NCI-H526 treated with DMSO at 0.1 percent for 48 hours (cell line): ENCODE measurements around the gene HDAC4.

Source experiments
- DNase-seq: peaks from one replicate; lab custom pipeline; 2025; lab: John Stamatoyannopoulos, UW

The HDAC4 gene

GRCh38 chr2:239308661-239309397 is 92.0 kb downstream of the HDAC4 start:
- no peak for DNase-seq

- DNase-seq: no peak
These were observed 92.8 kb downstream of the HDAC4 start for GRCh38 chr2:239307921-239308613.

GRCh38 chr2:239307221-239307569 is 93.6 kb downstream of the HDAC4 start:
- DNase-seq: no peak

- no peak for DNase-seq
These were observed 94.3 kb downstream of the HDAC4 start for GRCh38 chr2:239306274-239307220.

GRCh38 chr2:239305771-239306170 is 95.0 kb downstream of the HDAC4 start:
- no peak for DNase-seq

- no peak for DNase-seq
These were observed 95.6 kb downstream of the HDAC4 start for GRCh38 chr2:239305222-239305575.

GRCh38 chr2:239304533-239305221 is 96.1 kb downstream of the HDAC4 start:
- no peak for DNase-seq

- DNase-seq: no peak
These were observed 96.9 kb downstream of the HDAC4 start for GRCh38 chr2:239303711-239304532.

- no peak for DNase-seq
These were observed 97.8 kb downstream of the HDAC4 start for GRCh38 chr2:239302808-239303557.

- no peak for DNase-seq
These were observed 98.6 kb downstream of the HDAC4 start for GRCh38 chr2:239302083-239302807.

GRCh38 chr2:239300871-239301735 is 99.7 kb downstream of the HDAC4 start:
- no peak for DNase-seq

- no peak for DNase-seq
These were observed 100.6 kb downstream of the HDAC4 start for GRCh38 chr2:239300242-239300641.

GRCh38 chr2:239299218-239299939 is 101.4 kb downstream of the HDAC4 start:
- peak; percentile 93 for DNase-seq

GRCh38 chr2:239298116-239298804 is 102.6 kb downstream of the HDAC4 start:
- DNase-seq: no peak

GRCh38 chr2:239297142-239298004 is 103.4 kb downstream of the HDAC4 start:
- no peak for DNase-seq
